Skeletal muscle satellite cell (primary cell): ENCODE measurements around the gene KDM6A. TPM values are rescaled to one million over a fixed set of nuclear protein-coding genes. Genes with fewer than 3 reads are reported as not detected.
A peak's percentile ranks its signal among the peaks of the same experiment; 100 is the strongest.
"Not testable (repeated sequence)": the region's sequence is repeated elsewhere in the genome, so short reads cannot be mapped to it uniquely, and the experiment has no call there.

Source experiments
- H3K27me3 ChIP-seq: 2 replicates; pipeline ENCODE4 v1.7.0; 2013; ENCODE audit warnings: low read length; ENCODE audit not compliant: control insufficient read depth, insufficient read depth
- H3K36me3 ChIP-seq: 2 replicates; pipeline ENCODE4 v1.7.0; 2013; ENCODE audit warnings: mild to moderate bottlenecking, control low read depth, low read length; ENCODE audit not compliant: insufficient read depth
- H3K4me1 ChIP-seq: 2 replicates; pipeline ENCODE4 v1.7.0; 2013; ENCODE audit warnings: low read length; ENCODE audit not compliant: control insufficient read depth, insufficient read depth
- H3K4me2 ChIP-seq: 2 replicates; pipeline ENCODE4 v1.7.0; 2013; ENCODE audit warnings: mild to moderate bottlenecking, low read length
- H3K4me3 ChIP-seq: 2 replicates; pipeline ENCODE4 v1.7.0; 2013; ENCODE audit warnings: low read length
- H3K9ac ChIP-seq: 2 replicates; pipeline ENCODE4 v1.7.0; 2013; ENCODE audit warnings: mild to moderate bottlenecking, low read depth, low read length, moderate library complexity
- H3K9me3 ChIP-seq: replicated peaks from 2 replicates; pipeline ENCODE4 v1.7.0; 2013; ENCODE audit warnings: mild to moderate bottlenecking, control low read depth, low read length
- total RNA-seq: library from RNA; depleted of rRNA; stranded (reverse); fragments of >200 nt; gene quantifications from 2 replicates; pipeline ENCODE4 v1.2.3, GENCODE V29; 2012; rRNA removed

Gene KDM6A
- 11.8 and 17.2 TPM in 2 replicates for total RNA-seq

- H3K4me3 ChIP-seq = peak within 1 kb of the TSS; percentile 74
- H3K4me2 ChIP-seq = peak within 1 kb of the TSS; percentile 94
- no peaks in the 10 kb centered on the region for H3K27me3 ChIP-seq
- no peaks in the 10 kb centered on the region for H3K9me3 ChIP-seq
- H3K9ac ChIP-seq = peak within 1 kb of the TSS; percentile 87
- H3K36me3 ChIP-seq = no peaks in the 10 kb centered on the region
- H3K4me1 ChIP-seq = peaks cover 6% of the 10 kb centered on the region
Observed at GRCh38 chrX:44872821-44873414, at the start of gene KDM6A. Gene KDM6A, plus strand, starts transcription at chrX:44873188. Its CDS starts 364 bp downstream, at chrX:44873552.

- not testable (repeated sequence) for H3K27me3 ChIP-seq, H3K4me1 ChIP-seq, H3K36me3 ChIP-seq, H3K9me3 ChIP-seq, H3K4me3 ChIP-seq, H3K9ac ChIP-seq, H3K4me2 ChIP-seq
Observed at GRCh38 chrX:44823193-44823592, 49.8 kb upstream of the KDM6A start.

GRCh38 chrX:44828008-44828605, 44.9 kb upstream of the KDM6A start:
- no peak overlapping the region for H3K4me3 ChIP-seq
- H3K4me2 ChIP-seq = no peak overlapping the region
- H3K9ac ChIP-seq = no peak overlapping the region
- H3K36me3 ChIP-seq = no peaks in the 10 kb centered on the region
- H3K9me3 ChIP-seq = no peaks in the 10 kb centered on the region
- peaks cover 5% of the 10 kb centered on the region for H3K4me1 ChIP-seq
- peaks cover 10% of the 10 kb centered on the region for H3K27me3 ChIP-seq

DNA sequence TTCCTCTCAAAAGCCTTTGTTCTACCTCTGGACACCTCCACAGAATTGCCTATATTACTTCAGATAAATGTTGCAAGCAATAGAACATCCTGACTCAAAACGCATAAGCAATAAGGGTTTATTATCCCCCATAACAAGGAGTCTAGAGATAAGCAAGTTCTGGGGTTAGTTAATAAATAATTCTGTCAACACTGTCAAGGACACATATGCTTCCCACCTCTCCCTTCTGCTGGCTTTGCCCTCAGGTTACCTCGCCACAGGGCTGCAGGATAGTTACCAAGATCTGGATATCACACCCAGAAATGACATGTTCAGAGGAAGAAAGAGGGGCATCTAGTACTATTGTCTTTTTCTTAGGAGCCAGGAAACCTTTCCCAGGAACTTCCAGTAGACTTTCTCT, 43.2 kb upstream of the KDM6A start:
- Histone ChIP-seq H3K4me3 (no peak overlapping the region), H3K27me3 (peaks cover 10% of the 10 kb centered on the region), H3K9ac (no peak overlapping the region)

DNA sequence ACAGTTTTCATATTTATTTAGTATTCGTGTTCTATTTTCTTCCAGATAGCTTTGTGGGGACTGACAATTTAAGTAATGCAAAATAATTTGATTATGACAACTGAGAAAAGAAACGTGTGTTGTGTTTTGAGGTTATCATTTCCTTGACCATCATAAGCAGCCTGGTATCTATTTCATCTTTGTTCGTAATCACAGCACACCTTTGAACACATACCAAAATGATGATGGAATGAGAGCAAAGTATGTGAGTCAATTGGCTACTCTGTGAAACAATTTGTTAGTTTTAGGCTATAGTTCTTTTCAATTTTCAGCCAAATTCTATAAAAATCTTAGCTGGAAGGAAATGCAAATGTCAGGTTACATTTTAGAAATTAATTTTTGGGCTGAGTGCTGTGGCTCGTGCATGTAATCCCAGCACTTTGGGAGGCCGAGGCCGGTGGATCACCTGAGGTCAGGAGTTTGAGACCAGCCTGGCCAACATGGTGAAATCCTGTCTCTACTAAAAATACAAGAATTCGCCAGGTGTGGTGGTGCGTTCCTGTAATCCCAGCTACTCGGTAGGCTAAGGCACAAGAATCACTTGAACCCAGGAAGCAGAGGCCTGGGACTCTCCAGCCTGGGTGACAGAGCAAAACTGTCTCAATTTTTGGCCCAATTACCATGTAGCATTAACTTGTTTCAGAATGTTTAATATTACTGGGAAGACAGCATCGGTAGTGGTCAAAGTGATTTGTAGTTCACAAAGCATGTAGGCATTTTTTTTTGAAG, 30.3 kb upstream of the KDM6A start:
- no peaks in the 10 kb centered on the region for H3K9me3 ChIP-seq
- H3K4me2 ChIP-seq = no peak overlapping the region
- no peaks in the 10 kb centered on the region for H3K36me3 ChIP-seq
- H3K4me1 ChIP-seq = no peaks in the 10 kb centered on the region
- peaks cover 4% of the 10 kb centered on the region for H3K27me3 ChIP-seq
- H3K9ac ChIP-seq = no peak overlapping the region
- no peak overlapping the region for H3K4me3 ChIP-seq

More for the DNA sequence above, 43.2 kb upstream of the KDM6A start:
- Histone ChIP-seq H3K9me3 (no peaks in the 10 kb centered on the region), H3K36me3 (no peaks in the 10 kb centered on the region), H3K4me2 (no peak overlapping the region), H3K4me1 (peaks cover 5% of the 10 kb centered on the region)

- no peak overlapping the region for H3K9ac ChIP-seq
- no peaks in the 10 kb centered on the region for H3K4me1 ChIP-seq
- no peak overlapping the region for H3K4me2 ChIP-seq
- H3K27me3 ChIP-seq = peaks cover 4% of the 10 kb centered on the region
- no peak overlapping the region for H3K4me3 ChIP-seq
- no peaks in the 10 kb centered on the region for H3K36me3 ChIP-seq
- H3K9me3 ChIP-seq = no peaks in the 10 kb centered on the region
Observed at GRCh38 chrX:44843318-44843702, 29.7 kb upstream of the KDM6A start.

DNA sequence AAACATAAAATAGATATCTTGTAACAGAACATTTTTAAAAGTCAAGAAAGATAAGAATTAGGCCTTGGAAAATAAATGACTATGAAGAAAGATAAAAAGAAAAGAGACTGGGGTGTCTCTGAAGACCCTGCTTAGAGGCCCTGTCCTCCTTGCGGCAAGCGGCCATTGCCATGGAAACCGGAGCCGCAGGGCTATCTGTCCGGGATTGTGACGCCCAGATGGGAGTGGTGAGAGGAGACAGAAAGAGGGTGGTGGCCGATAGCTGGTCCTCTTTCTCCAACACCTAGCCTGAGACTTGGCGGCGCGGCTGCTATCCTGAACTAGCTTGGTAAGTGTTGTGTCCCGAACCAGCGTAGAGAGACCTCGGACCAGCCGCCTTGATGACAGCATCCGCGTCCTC, 29.2 kb upstream of the KDM6A start, which contains the start of gene DUSP21:
Gene DUSP21 (plus strand): TSS at position 269 of the 400 bp plus-strand sequence. CDS start 112 bp downstream, at position 381.
- Histone ChIP-seq H3K9me3 (no peaks in the 10 kb centered on the region), H3K4me3 (no peak within 1 kb of the TSS), H3K4me2 (no peak within 1 kb of the TSS), H3K36me3 (no peaks in the 10 kb centered on the region), H3K9ac (no peak within 1 kb of the TSS), H3K4me1 (no peaks in the 10 kb centered on the region), H3K27me3 (peaks cover 4% of the 10 kb centered on the region)

GRCh38 chrX:44844204-44844603, 28.8 kb upstream of the KDM6A start:
- Histone ChIP-seq H3K9me3 (no peaks in the 10 kb centered on the region), H3K4me2 (no peak overlapping the region), H3K36me3 (no peaks in the 10 kb centered on the region), H3K4me1 (no peaks in the 10 kb centered on the region), H3K27me3 (peaks cover 4% of the 10 kb centered on the region), H3K9ac (no peak overlapping the region), H3K4me3 (no peak overlapping the region)

DNA sequence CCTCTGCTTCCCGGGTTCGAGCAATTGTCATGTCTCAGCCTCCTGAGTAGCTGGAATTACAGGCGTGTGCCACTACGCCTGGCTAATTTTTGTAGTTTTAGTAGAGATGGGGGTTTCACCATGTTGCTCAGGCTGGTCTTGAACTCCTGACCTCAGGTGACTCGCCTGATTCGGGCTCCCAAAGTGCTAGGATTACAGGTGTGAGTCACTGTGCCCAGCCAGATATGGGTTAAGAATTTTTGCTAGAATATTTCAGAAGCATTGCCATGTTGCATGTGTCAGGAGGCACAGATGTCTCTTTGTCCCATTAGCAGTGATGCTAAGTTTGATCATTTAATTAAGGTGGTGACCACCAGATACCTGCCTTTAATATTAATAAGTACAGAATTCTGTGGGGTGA, 22.1 kb upstream of the KDM6A start:
- not testable (repeated sequence) for H3K27me3 ChIP-seq, H3K9me3 ChIP-seq, H3K4me3 ChIP-seq, H3K4me1 ChIP-seq, H3K36me3 ChIP-seq, H3K4me2 ChIP-seq, H3K9ac ChIP-seq

GRCh38 chrX:44871114-44871645, 1.8 kb upstream of the KDM6A start:
- Histone ChIP-seq H3K36me3 (no peaks in the 10 kb centered on the region), H3K9me3 (no peaks in the 10 kb centered on the region), H3K27me3 (no peaks in the 10 kb centered on the region), H3K4me2 (peak overlapping the region; percentile 94), H3K4me1 (peaks cover 6% of the 10 kb centered on the region), H3K4me3 (peak overlapping the region; percentile 74), H3K9ac (peak overlapping the region; percentile 87)

- Histone ChIP-seq H3K4me1 (peaks cover 6% of the 10 kb centered on the region), H3K4me2 (peak overlapping the region; percentile 94), H3K9me3 (no peaks in the 10 kb centered on the region), H3K36me3 (no peaks in the 10 kb centered on the region), H3K9ac (peak overlapping the region; percentile 87), H3K4me3 (peak overlapping the region; percentile 74), H3K27me3 (no peaks in the 10 kb centered on the region)
Observed at GRCh38 chrX:44871931-44872820, 812 bp upstream of the KDM6A start.
